Astrocyte of the spinal cord (primary cell): Measurements from ENCODE around the gene TRIM47.

Experiments used
- DNase-seq: peaks from one replicate; pipeline ENCODE4 v3.0.0; 2011; ENCODE audit warnings: low read depth, low spot score
- H3K4me3 ChIP-seq: 2 replicates; pipeline ENCODE4 v1.5.1; 2011; ENCODE audit warnings: low read depth, mild to moderate bottlenecking, low read length, moderate library complexity
- CTCF ChIP-seq: IDR thresholded peaks from 2 replicates; pipeline ENCODE4 v1.5.1; 2012; ENCODE audit warnings: low read depth, mild to moderate bottlenecking, low read length, inconsistent platforms
- in situ Hi-C: cut with HindIII; loops from 2 replicates; pipeline ENCODE4 v1.10.0; 2017; ENCODE audit warnings: low sequenced_read_pairs

TRIM47 gene

GRCh38 chr17:75896415-75897159 lies 18.2 kb upstream of the TRIM47 start, which contains the start of gene TRIM65:
Gene TRIM65 (minus strand): TSS chr17:75896951. CDS start chr17:75896937, 14 bp downstream.
- in situ Hi-C loops: no loop called here
- H3K4me3 ChIP-seq: peak within 1 kb of the TSS; percentile 62
- TF ChIP-seq CTCF: peak; percentile 31
- peak; percentile 75 for DNase-seq

- peak; percentile 12 for DNase-seq
- TF ChIP-seq CTCF: peak; percentile 42
- H3K4me3 ChIP-seq: peak overlapping the region; percentile 62
- in situ Hi-C loops: no loop called here
Observed at GRCh38 chr17:75895370-75896155, 17.2 kb upstream of the TRIM47 start.

GRCh38 chr17:75894049-75894733 lies 15.8 kb upstream of the TRIM47 start:
- in situ Hi-C loops: no loop called here
- no peak for DNase-seq
- TF ChIP-seq CTCF: no peak
- H3K4me3 ChIP-seq: no peak overlapping the region

GRCh38 chr17:75893305-75894048 lies 15.1 kb upstream of the TRIM47 start:
- in situ Hi-C loops: no loop called here
- no peak for DNase-seq
- no peak overlapping the region for H3K4me3 ChIP-seq
- no peak for TF ChIP-seq CTCF

- no peak for DNase-seq
- in situ Hi-C loops: no loop called here
- no peak for TF ChIP-seq CTCF
- no peak overlapping the region for H3K4me3 ChIP-seq
Observed at GRCh38 chr17:75892556-75893224, 14.3 kb upstream of the TRIM47 start.
